22Rv1 (cell line): ENCODE measurements around the gene NETO1.

Experiments used
- H3K27ac ChIP-seq: fragments of 450-650 bp; 2 replicates; pipeline ENCODE4 v1.5.1; 2017
- ZFX ChIP-seq: fragments of 450-650 bp; IDR thresholded peaks from 2 replicates; pipeline ENCODE4 v1.6.1; 2017; ENCODE audit warnings: antibody characterized with exemption, borderline replicate concordance
- TF ChIP-seq, protein P1 (sequence below): fragments of 450-650 bp; IDR thresholded peaks from 2 replicates; pipeline ENCODE4 v1.5.1; 2017; ENCODE audit warnings: mild to moderate bottlenecking

The NETO1 gene

DNA sequence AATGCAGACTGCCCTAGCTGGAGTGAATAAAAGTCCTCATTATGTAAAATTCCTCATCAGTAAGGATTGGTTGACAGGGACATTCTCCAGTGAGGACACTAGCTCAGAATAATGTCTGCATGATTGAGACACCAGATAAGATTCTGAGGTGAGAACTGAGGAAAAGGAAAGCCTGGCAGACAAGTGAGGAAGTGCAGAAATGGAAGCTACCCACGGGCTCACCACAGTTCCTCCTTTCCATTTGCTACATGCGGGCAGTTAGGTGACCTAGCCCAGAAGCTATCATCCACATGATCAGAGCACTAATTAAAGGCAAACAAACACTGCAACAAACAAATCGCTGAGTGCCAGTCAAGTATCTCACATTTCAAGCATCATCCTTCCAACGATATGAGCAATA lies 27.7 kb downstream of the NETO1 start:
- no peak overlapping the region for H3K27ac ChIP-seq
- TF ChIP-seq, protein P1, sequence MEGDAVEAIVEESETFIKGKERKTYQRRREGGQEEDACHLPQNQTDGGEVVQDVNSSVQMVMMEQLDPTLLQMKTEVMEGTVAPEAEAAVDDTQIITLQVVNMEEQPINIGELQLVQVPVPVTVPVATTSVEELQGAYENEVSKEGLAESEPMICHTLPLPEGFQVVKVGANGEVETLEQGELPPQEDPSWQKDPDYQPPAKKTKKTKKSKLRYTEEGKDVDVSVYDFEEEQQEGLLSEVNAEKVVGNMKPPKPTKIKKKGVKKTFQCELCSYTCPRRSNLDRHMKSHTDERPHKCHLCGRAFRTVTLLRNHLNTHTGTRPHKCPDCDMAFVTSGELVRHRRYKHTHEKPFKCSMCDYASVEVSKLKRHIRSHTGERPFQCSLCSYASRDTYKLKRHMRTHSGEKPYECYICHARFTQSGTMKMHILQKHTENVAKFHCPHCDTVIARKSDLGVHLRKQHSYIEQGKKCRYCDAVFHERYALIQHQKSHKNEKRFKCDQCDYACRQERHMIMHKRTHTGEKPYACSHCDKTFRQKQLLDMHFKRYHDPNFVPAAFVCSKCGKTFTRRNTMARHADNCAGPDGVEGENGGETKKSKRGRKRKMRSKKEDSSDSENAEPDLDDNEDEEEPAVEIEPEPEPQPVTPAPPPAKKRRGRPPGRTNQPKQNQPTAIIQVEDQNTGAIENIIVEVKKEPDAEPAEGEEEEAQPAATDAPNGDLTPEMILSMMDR, result no peak
- no peak for TF ChIP-seq ZFX

DNA sequence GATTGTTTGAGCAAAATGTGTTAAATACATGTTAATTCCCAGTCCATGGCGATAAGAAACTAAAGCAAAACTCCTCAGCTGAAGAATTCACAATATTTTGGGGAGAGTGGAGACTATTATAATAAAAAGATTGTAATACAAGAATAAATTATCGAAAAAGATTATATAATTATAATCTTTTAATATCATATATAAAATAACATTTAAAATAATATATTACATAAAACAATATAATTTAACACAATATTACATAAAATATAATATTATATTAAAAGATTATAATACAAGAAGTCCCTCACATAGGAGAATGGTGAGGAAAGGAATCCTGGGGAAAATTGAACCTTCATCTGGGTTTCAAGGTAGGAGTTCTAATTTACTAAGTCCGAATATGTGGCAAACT lies 33.1 kb downstream of the NETO1 start:
- TF ChIP-seq, protein P1, result no peak
- no peak for TF ChIP-seq ZFX
- no peak overlapping the region for H3K27ac ChIP-seq

DNA sequence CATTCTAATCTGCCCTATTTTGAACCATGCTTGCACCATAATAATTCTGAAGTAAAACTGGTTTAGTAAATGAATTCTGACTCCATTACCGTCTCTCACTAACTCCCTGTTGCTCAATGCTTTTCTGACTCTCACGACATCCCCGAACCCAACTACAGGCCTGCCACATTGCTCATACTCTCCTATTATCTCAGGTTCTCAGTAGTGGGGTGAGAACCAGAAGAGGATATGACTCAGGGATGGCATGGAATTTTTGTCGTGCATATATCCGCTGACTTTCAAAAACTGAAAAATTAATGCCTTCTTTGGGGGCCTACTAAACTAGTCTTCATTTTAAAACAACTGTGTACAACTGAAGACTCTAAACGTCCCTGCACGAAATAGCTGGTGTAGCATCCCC lies 34.3 kb downstream of the NETO1 start:
- H3K27ac ChIP-seq, result no peak overlapping the region
- TF ChIP-seq, protein P1, result no peak
- no peak for TF ChIP-seq ZFX

DNA sequence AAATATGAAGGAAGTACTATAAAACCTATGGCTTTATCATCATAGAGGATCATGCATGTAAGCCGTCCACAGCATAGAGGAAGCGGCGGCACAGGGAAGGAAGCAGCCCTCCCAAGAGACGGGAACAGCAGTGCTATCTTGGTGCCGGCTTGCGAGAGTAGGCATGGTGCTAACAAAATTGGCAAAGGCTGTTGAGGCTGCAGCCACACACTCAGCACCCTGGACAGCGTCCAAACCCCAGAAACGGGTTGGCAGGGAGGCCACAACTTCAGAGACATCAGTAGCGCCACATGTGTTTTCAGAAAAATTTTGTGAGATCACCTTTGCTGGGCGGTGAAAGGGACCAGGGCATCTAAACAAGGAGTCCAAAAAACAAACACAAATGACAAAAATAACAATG lies 37.7 kb downstream of the NETO1 start:
- no peak overlapping the region for H3K27ac ChIP-seq
- TF ChIP-seq, protein P1, result no peak
- TF ChIP-seq ZFX, result no peak

DNA sequence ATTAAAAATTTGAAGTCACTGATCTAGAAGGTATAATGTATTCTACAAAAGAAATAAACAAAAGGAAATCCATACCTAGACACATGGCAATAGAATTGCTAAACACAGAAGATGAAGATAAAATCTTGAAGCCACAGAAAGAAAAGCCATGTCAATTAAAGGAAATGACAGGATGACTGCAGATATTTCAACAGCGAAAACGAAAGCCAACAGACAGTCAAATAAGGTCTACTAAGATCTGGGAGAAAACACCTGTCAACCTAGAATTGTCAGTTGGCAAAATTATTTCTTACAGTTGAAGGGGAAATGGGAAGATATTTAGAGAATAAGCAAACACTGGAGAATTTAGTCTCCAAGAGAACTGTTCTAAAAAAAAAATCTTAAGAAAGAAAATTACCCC lies 39.2 kb downstream of the NETO1 start:
- TF ChIP-seq ZFX, result no peak
- TF ChIP-seq, protein P1, result no peak
- H3K27ac ChIP-seq, result no peak overlapping the region

DNA sequence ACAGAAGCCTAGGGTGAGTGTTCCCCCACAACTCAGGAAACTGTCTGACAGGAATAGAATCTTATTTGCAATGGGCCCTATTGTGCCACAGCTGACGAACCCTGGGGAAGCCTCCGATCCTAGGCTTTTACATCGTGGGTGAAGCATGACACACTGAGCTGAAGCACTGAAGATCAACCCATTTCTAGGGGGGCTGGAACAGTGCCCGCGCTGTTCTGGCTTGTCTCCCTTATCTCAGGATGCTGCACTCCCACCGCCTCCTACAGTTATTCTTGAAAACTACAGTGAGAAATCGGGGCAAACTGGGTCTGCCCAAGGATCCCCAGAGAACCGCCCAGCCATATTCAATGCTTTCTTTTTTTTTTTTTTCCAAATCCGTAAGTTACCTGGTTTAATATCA lies 41.1 kb downstream of the NETO1 start:
- TF ChIP-seq, protein P1, result no peak
- TF ChIP-seq ZFX, result no peak
- H3K27ac ChIP-seq, result no peak overlapping the region

DNA sequence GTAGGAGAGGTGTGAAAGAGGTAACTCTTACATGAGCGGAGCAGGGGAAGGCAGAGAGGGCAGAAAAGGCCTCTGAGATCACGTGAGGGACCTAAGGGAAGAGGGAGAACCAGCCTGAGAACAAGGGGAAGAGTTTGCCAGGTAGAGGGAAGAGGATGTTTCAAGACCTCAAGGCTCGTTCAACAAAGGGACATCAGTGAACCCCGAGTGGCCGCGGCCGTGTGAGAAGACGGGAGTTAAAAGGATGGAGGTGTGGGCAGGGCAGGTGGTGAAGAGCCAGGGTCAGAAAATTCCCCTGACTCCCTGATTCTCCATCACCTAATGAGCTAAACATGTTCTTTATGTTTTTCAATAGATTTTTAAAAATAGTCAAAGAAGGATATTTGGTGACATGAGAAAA lies 44.4 kb downstream of the NETO1 start:
- no peak for TF ChIP-seq ZFX
- TF ChIP-seq, protein P1, result no peak
- H3K27ac ChIP-seq, result no peak overlapping the region
